Measurements from ENCODE around the gene CDK19. TPM values are rescaled to one million over a fixed set of nuclear protein-coding genes. Genes with fewer than 3 reads are reported as not detected.

The CDK19 gene
- total RNA-seq, 1 donor from 2014 or later = 9.1 TPM

DNA sequence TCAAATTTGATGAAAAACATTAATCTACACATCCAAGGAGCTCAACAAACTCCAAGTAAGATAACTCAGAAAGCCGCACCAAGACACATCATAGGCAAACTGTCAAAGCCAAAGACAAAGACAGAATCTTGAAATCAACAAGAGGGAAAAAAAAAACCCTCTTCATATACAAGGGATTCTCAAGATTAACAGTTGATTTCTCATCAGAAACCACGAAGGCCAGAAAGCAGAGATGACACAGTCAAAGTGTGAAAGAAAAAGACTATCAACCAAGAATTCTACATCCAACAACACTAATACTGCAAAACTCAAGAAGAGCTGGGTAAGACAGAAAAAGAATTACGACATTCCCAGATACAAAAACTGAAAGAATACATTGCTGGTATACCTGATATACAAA is 73.8 kb downstream of the CDK19 start:
- Histone ChIP-seq H3K4me3 (no peak overlapping the region), H3K27ac (replicated peaks) (no peak overlapping the region), H3K9me3 (replicated peaks) (peaks cover 30% of the 10 kb centered on the region), H3K27me3 (ENCODE audit: low read depth) (no peaks in the 10 kb centered on the region), H3K36me3 (peaks cover 33% of the 10 kb centered on the region), H3K4me1 (peaks cover 4% of the 10 kb centered on the region)
- intact Hi-C loops (cut with micrococcal nuclease) = no loop called here
- DNase-seq = no peak
- TF ChIP-seq, protein P1, sequence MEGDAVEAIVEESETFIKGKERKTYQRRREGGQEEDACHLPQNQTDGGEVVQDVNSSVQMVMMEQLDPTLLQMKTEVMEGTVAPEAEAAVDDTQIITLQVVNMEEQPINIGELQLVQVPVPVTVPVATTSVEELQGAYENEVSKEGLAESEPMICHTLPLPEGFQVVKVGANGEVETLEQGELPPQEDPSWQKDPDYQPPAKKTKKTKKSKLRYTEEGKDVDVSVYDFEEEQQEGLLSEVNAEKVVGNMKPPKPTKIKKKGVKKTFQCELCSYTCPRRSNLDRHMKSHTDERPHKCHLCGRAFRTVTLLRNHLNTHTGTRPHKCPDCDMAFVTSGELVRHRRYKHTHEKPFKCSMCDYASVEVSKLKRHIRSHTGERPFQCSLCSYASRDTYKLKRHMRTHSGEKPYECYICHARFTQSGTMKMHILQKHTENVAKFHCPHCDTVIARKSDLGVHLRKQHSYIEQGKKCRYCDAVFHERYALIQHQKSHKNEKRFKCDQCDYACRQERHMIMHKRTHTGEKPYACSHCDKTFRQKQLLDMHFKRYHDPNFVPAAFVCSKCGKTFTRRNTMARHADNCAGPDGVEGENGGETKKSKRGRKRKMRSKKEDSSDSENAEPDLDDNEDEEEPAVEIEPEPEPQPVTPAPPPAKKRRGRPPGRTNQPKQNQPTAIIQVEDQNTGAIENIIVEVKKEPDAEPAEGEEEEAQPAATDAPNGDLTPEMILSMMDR (IDR thresholded peaks at IDR 0.05; ENCODE audit: borderline replicate concordance) = no peak

- DNase-seq = no peak
- H3K27me3 ChIP-seq (ENCODE audit: low read depth) = no peaks in the 10 kb centered on the region
- H3K27ac ChIP-seq (replicated peaks) = no peak overlapping the region
- TF ChIP-seq, protein P1 (IDR thresholded peaks at IDR 0.05; ENCODE audit: borderline replicate concordance) = no peak
- intact Hi-C loops (cut with micrococcal nuclease) = no loop called here
- peaks cover 32% of the 10 kb centered on the region for H3K36me3 ChIP-seq
- no peak overlapping the region for H3K4me3 ChIP-seq
- no peaks in the 10 kb centered on the region for H3K4me1 ChIP-seq
- peaks cover 30% of the 10 kb centered on the region for H3K9me3 ChIP-seq (replicated peaks)
Measured at GRCh38 chr6:110738899-110739365, 76.3 kb downstream of the CDK19 start.

GRCh38 chr6:110735666-110736065 is 79.6 kb downstream of the CDK19 start:
- H3K36me3 ChIP-seq = no peaks in the 10 kb centered on the region
- no peak overlapping the region for H3K4me3 ChIP-seq
- TF ChIP-seq, protein P1 (IDR thresholded peaks at IDR 0.05; ENCODE audit: borderline replicate concordance) = no peak
- peaks cover 1% of the 10 kb centered on the region for H3K4me1 ChIP-seq
- peaks cover under 1% of the 10 kb centered on the region for H3K9me3 ChIP-seq (replicated peaks)
- no peak overlapping the region for H3K27ac ChIP-seq (replicated peaks)
- H3K27me3 ChIP-seq (ENCODE audit: low read depth) = no peaks in the 10 kb centered on the region
- DNase-seq = no peak
- intact Hi-C loops (cut with micrococcal nuclease) = no loop called here

DNA sequence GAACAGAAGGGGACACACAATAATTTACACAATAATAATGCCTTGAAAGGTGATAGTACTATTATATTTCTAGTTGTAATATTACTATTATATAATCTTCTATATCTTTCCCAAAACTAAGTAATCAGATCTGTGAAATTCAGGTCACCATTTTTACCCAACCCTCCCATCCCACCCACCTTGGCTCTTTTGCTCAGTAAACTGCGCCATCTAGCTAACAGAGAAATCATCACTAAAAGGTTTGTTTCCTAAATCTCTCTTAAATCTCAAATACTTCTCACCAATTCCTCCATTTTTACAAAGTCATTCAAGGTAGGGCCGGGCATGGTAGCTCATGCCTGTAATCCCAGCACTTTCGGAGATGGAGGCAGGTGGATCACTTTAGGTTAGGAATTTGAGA is 83.4 kb downstream of the CDK19 start:
- H3K4me1 ChIP-seq = peaks cover 6% of the 10 kb centered on the region
- H3K36me3 ChIP-seq = no peaks in the 10 kb centered on the region
- H3K4me3 ChIP-seq = no peak overlapping the region
- TF ChIP-seq, protein P1 (IDR thresholded peaks at IDR 0.05; ENCODE audit: borderline replicate concordance) = no peak
- no peak for DNase-seq
- H3K9me3 ChIP-seq (replicated peaks) = no peaks in the 10 kb centered on the region
- H3K27me3 ChIP-seq (ENCODE audit: low read depth) = no peaks in the 10 kb centered on the region
- H3K27ac ChIP-seq (replicated peaks) = no peak overlapping the region
- intact Hi-C loops (cut with micrococcal nuclease) = no loop called here

DNA sequence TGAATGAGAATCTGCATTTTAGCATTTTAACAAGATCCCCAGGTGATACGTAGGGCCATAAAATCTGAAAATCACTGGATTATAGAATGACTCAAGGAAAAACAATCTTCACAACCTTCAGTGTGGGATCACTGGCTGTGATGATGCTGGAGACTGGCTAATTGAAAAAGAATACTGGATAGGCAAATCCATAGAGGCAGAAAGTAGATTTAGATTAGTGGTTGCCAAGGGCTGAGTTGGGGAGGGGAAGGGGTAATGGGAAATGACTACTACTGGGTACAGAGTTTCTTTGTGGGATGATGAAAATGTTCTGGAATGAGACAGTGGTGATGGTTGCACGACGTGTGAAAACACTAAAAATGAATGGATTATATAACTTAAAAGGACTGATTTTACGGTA is 84.1 kb downstream of the CDK19 start:
- no peak overlapping the region for H3K4me3 ChIP-seq
- H3K27me3 ChIP-seq (ENCODE audit: low read depth) = no peaks in the 10 kb centered on the region
- H3K4me1 ChIP-seq = peaks cover 6% of the 10 kb centered on the region
- H3K9me3 ChIP-seq (replicated peaks) = no peaks in the 10 kb centered on the region
- no peak for DNase-seq
- H3K27ac ChIP-seq (replicated peaks) = no peak overlapping the region
- intact Hi-C loops (cut with micrococcal nuclease) = no loop called here
- TF ChIP-seq, protein P1 (IDR thresholded peaks at IDR 0.05; ENCODE audit: borderline replicate concordance) = no peak
- no peaks in the 10 kb centered on the region for H3K36me3 ChIP-seq
